ENCODE results near the gene CALML3. TPM values are rescaled to one million over a fixed set of nuclear protein-coding genes. Genes with fewer than 3 reads are reported as not detected.

Gene CALML3
- total RNA-seq, 1 donor from 2014 or later: not detected

GRCh38 chr10:5484205-5484604, 40.6 kb upstream of the CALML3 start:
- Mint-ChIP-seq H3K4me1 (ENCODE audit: low read depth) (no peaks in the 10 kb centered on the region), H3K9me3 (ENCODE audit: low read depth) (no peaks in the 10 kb centered on the region), H3K27ac (ENCODE audit: unreplicated experiment) (no peak overlapping the region), H3K27me3 (ENCODE audit: low read depth) (no peaks in the 10 kb centered on the region), H3K36me3 (ENCODE audit: low read depth) (no peaks in the 10 kb centered on the region), H3K4me3 (ENCODE audit: unreplicated experiment) (no peak overlapping the region)
- no peak for TF ChIP-seq CTCF (IDR thresholded peaks at IDR 0.05)
- no peak for DNase-seq (ENCODE audit: low spot score)

GRCh38 chr10:5485290-5485689, 39.5 kb upstream of the CALML3 start:
- H3K4me1 Mint-ChIP-seq (ENCODE audit: low read depth): no peaks in the 10 kb centered on the region
- H3K27me3 Mint-ChIP-seq (ENCODE audit: low read depth): no peaks in the 10 kb centered on the region
- DNase-seq (ENCODE audit: low spot score): no peak
- no peak for TF ChIP-seq CTCF (IDR thresholded peaks at IDR 0.05)
- no peaks in the 10 kb centered on the region for H3K9me3 Mint-ChIP-seq (ENCODE audit: low read depth)
- H3K4me3 Mint-ChIP-seq (ENCODE audit: unreplicated experiment): no peak overlapping the region
- no peaks in the 10 kb centered on the region for H3K36me3 Mint-ChIP-seq (ENCODE audit: low read depth)
- no peak overlapping the region for H3K27ac Mint-ChIP-seq (ENCODE audit: unreplicated experiment)

- DNase-seq (ENCODE audit: low spot score): no peak
- no peaks in the 10 kb centered on the region for H3K36me3 Mint-ChIP-seq (ENCODE audit: low read depth)
- no peak for TF ChIP-seq CTCF (IDR thresholded peaks at IDR 0.05)
- no peaks in the 10 kb centered on the region for H3K9me3 Mint-ChIP-seq (ENCODE audit: low read depth)
- H3K4me3 Mint-ChIP-seq (ENCODE audit: unreplicated experiment): no peak overlapping the region
- no peak overlapping the region for H3K27ac Mint-ChIP-seq (ENCODE audit: unreplicated experiment)
- H3K4me1 Mint-ChIP-seq (ENCODE audit: low read depth): no peaks in the 10 kb centered on the region
- no peaks in the 10 kb centered on the region for H3K27me3 Mint-ChIP-seq (ENCODE audit: low read depth)
These were observed 38.6 kb upstream of the CALML3 start for GRCh38 chr10:5485948-5486852.

GRCh38 chr10:5486853-5487235, 37.9 kb upstream of the CALML3 start:
- no peaks in the 10 kb centered on the region for H3K27me3 Mint-ChIP-seq (ENCODE audit: low read depth)
- DNase-seq (ENCODE audit: low spot score): no peak
- no peak for TF ChIP-seq CTCF (IDR thresholded peaks at IDR 0.05)
- H3K27ac Mint-ChIP-seq (ENCODE audit: unreplicated experiment): no peak overlapping the region
- no peak overlapping the region for H3K4me3 Mint-ChIP-seq (ENCODE audit: unreplicated experiment)
- no peaks in the 10 kb centered on the region for H3K9me3 Mint-ChIP-seq (ENCODE audit: low read depth)
- no peaks in the 10 kb centered on the region for H3K36me3 Mint-ChIP-seq (ENCODE audit: low read depth)
- H3K4me1 Mint-ChIP-seq (ENCODE audit: low read depth): no peaks in the 10 kb centered on the region

GRCh38 chr10:5488272-5489161, 36.2 kb upstream of the CALML3 start:
- Mint-ChIP-seq H3K27ac (ENCODE audit: unreplicated experiment) (no peak overlapping the region), H3K4me1 (ENCODE audit: low read depth) (no peaks in the 10 kb centered on the region), H3K36me3 (ENCODE audit: low read depth) (no peaks in the 10 kb centered on the region), H3K9me3 (ENCODE audit: low read depth) (peaks cover 4% of the 10 kb centered on the region), H3K27me3 (ENCODE audit: low read depth) (no peaks in the 10 kb centered on the region), H3K4me3 (ENCODE audit: unreplicated experiment) (no peak overlapping the region)
- no peak for DNase-seq (ENCODE audit: low spot score)
- TF ChIP-seq CTCF (IDR thresholded peaks at IDR 0.05): no peak
